DND-41 (cell line): ENCODE results near the gene SMTN.
A peak's percentile ranks its signal among the peaks of the same experiment; 100 is the strongest.

Experiments
- ATAC-seq: fragments of 200-7000 bp; cut with Tn5 transposase; 3 replicates; pipeline ENCODE4 v1.9.1; 2021; ENCODE audit warnings: low read depth; ENCODE audit not compliant: insufficient read depth
- DNase-seq: peaks from one replicate; pipeline ENCODE4 v3.0.0-alpha.2; 2020
- H2AFZ ChIP-seq: 2 replicates; pipeline ENCODE4 v1.6.0; 2012; ENCODE audit warnings: low read depth, low read length
- H3K27ac ChIP-seq: 2 replicates; pipeline ENCODE4 v1.5.1; 2012; ENCODE audit warnings: low read length, inconsistent platforms
- H3K27me3 ChIP-seq: fragments of 200-600 bp; sonication (generic); 2 replicates; pipeline ENCODE4 v1.6.0; 2012; ENCODE audit warnings: low read length, mild to moderate bottlenecking, inconsistent platforms; ENCODE audit not compliant: insufficient read depth, poor library complexity
- H3K36me3 ChIP-seq: 2 replicates; pipeline ENCODE4 v1.5.1; 2012; ENCODE audit warnings: low read length, inconsistent platforms; ENCODE audit not compliant: insufficient read depth
- H3K4me1 ChIP-seq: 2 replicates; pipeline ENCODE4 v1.5.1; 2012; ENCODE audit warnings: mild to moderate bottlenecking, low read length; ENCODE audit not compliant: insufficient read depth
- H3K4me2 ChIP-seq: 2 replicates; pipeline ENCODE4 v1.6.0; 2012; ENCODE audit warnings: mild to moderate bottlenecking, moderate library complexity, low read length, inconsistent platforms; ENCODE audit not compliant: insufficient read depth
- H3K4me3 ChIP-seq, 2 experiments: fragments of 200-600 bp in 1 of 2; shearing (Covaris generic) in 1 of 2; 2 replicates each; pipeline ENCODE4 v1.5.1; 2012 to 2016; ENCODE audit warnings: inconsistent platforms in 2 of 2, low read length in 2 of 2, mild to moderate bottlenecking in 2 of 2, low read depth in 1 of 2, moderate library complexity in 1 of 2
- H3K79me2 ChIP-seq: 2 replicates; pipeline ENCODE4 v1.6.0; 2012; ENCODE audit warnings: low read length, inconsistent platforms; ENCODE audit not compliant: insufficient read depth
- H3K9ac ChIP-seq: 2 replicates; pipeline ENCODE4 v1.6.0; 2012; ENCODE audit warnings: low read depth, mild to moderate bottlenecking, inconsistent platforms, low read length, moderate library complexity
- H3K9me3 ChIP-seq: 2 replicates; pipeline ENCODE4 v1.5.1; 2012; ENCODE audit warnings: low read length, moderate library complexity, mild to moderate bottlenecking, inconsistent platforms; ENCODE audit not compliant: insufficient read depth, severe bottlenecking
- H4K20me1 ChIP-seq: 2 replicates; pipeline ENCODE4 v1.6.0; 2012; ENCODE audit warnings: low read length; ENCODE audit not compliant: insufficient read depth
- EZH2 ChIP-seq: IDR thresholded peaks from 3 replicates; pipeline ENCODE4 v1.6.1; 2012; ENCODE audit warnings: borderline replicate concordance, low read depth, mild to moderate bottlenecking, moderate library complexity, low read length, inconsistent platforms; ENCODE audit not compliant: severe bottlenecking
- TF ChIP-seq, protein P1 (sequence below): IDR thresholded peaks from 2 replicates; pipeline ENCODE4 v1.5.1; 2012; ENCODE audit warnings: borderline replicate concordance, low read length, moderate library complexity, mild to moderate bottlenecking; ENCODE audit not compliant: poor library complexity, severe bottlenecking; ENCODE audit errors: extremely low read depth

Gene SMTN

GRCh38 chr22:31080848-31081649 lies at the start of gene SMTN:
TSS of gene SMTN (plus strand) at chr22:31081318. CDS start at chr22:31083259, 1,941 bp downstream.
- peak; percentile 71 for ATAC-seq
- H2AFZ ChIP-seq = peak within 1 kb of the TSS; percentile 98
- peak within 1 kb of the TSS; percentile 68 for H3K9ac ChIP-seq
- peak within 1 kb of the TSS; percentile 99 for H3K4me2 ChIP-seq
- TF ChIP-seq EZH2 = no peak
- TF ChIP-seq, protein P1, sequence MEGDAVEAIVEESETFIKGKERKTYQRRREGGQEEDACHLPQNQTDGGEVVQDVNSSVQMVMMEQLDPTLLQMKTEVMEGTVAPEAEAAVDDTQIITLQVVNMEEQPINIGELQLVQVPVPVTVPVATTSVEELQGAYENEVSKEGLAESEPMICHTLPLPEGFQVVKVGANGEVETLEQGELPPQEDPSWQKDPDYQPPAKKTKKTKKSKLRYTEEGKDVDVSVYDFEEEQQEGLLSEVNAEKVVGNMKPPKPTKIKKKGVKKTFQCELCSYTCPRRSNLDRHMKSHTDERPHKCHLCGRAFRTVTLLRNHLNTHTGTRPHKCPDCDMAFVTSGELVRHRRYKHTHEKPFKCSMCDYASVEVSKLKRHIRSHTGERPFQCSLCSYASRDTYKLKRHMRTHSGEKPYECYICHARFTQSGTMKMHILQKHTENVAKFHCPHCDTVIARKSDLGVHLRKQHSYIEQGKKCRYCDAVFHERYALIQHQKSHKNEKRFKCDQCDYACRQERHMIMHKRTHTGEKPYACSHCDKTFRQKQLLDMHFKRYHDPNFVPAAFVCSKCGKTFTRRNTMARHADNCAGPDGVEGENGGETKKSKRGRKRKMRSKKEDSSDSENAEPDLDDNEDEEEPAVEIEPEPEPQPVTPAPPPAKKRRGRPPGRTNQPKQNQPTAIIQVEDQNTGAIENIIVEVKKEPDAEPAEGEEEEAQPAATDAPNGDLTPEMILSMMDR = peak; percentile 31
- H3K27me3 ChIP-seq = no peaks in the 10 kb centered on the region
- peaks cover 51% of the 10 kb centered on the region for H3K4me1 ChIP-seq
- H3K9me3 ChIP-seq = no peaks in the 10 kb centered on the region
- peaks cover 6% of the 10 kb centered on the region; the same call in 1 of the 2 replicates for H3K36me3 ChIP-seq
- DNase-seq = peak; percentile 94
- H3K4me3 ChIP-seq = peak within 1 kb of the TSS; percentile 45 to 87
- H4K20me1 ChIP-seq = no peaks in the 10 kb centered on the region; the same call in 1 of the 2 replicates
- H3K27ac ChIP-seq = peak within 1 kb of the TSS; percentile 78
- H3K79me2 ChIP-seq = peaks cover 23% of the 10 kb centered on the region

DNA sequence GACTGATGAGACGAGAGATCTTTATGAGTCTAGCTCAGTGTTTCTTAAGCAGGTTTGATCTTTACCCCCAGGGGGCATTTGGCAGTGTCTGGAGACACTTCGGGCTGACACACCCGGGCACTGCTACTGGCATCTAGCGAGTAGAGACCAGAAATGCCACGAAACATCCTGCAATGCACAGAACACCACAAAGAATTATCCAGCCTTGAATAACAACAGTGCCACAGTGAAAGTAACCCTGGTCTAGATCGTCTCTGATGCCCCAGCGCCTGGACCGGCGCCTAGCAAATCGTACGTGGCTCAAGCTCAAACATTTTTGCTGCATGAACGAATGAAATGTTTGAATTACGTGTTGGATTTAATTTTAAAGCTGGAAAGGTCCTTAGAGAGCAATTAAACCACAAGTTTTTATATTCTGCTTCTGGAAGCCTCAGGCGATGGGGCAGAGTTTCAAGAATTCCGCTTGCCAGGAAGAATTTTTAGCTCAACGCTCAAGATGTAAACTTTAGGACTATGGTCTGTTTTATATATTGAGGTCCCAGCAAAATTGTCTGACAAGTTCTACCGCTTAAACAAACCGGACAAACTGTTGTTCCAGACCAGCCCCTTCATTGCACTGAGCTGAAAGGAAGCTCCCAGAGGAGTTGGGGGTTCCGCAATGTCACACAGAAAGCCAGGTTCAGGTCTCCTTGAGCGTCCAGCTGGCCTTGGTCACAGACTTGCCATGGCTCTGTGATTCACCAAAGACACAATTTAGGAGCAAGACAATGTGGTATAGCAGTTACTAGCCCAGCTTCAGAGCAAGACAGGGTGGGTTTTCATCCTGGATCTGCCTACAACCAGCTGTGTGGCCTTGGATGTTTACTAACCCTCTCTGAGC lies 44.2 kb upstream of the SMTN start:
- no peak overlapping the region for H2AFZ ChIP-seq
- no peak for TF ChIP-seq EZH2
- TF ChIP-seq, protein P1 = peak; percentile 4
- no peaks in the 10 kb centered on the region for H3K27me3 ChIP-seq
- no peaks in the 10 kb centered on the region for H3K79me2 ChIP-seq
- DNase-seq (peak; percentile 8), ATAC-seq (no peak)
- H3K9ac ChIP-seq = no peak overlapping the region
- no peaks in the 10 kb centered on the region for H3K9me3 ChIP-seq
- no peaks in the 10 kb centered on the region for H4K20me1 ChIP-seq
- H3K36me3 ChIP-seq = no peaks in the 10 kb centered on the region
- H3K4me3 ChIP-seq = no peak overlapping the region
- no peak overlapping the region for H3K4me2 ChIP-seq
- no peak overlapping the region for H3K27ac ChIP-seq
- no peaks in the 10 kb centered on the region for H3K4me1 ChIP-seq

- H3K9me3 ChIP-seq = no peaks in the 10 kb centered on the region
- no peaks in the 10 kb centered on the region for H3K79me2 ChIP-seq
- no peaks in the 10 kb centered on the region for H3K27me3 ChIP-seq
- no peaks in the 10 kb centered on the region for H4K20me1 ChIP-seq
- H3K27ac ChIP-seq = no peak overlapping the region
- no peak overlapping the region for H2AFZ ChIP-seq
- TF ChIP-seq EZH2 = no peak
- TF ChIP-seq, protein P1 = no peak
- ATAC-seq (no peak), DNase-seq (no peak)
- H3K4me3 ChIP-seq = no peak overlapping the region
- H3K4me2 ChIP-seq = no peak overlapping the region
- H3K36me3 ChIP-seq = no peaks in the 10 kb centered on the region
- no peak overlapping the region for H3K9ac ChIP-seq
- no peaks in the 10 kb centered on the region for H3K4me1 ChIP-seq
Observed at GRCh38 chr22:31038686-31039085, 42.4 kb upstream of the SMTN start.
